HepG2 (cell line): ENCODE data around the gene ZBTB2. TPM values are rescaled to one million over a fixed set of nuclear protein-coding genes. Genes with fewer than 3 reads are reported as not detected.

Experiments
- AGO1 ChIP-seq: fragments of 200-400 bp; formaldehyde crosslinking; IDR thresholded peaks from 2 replicates; pipeline ENCODE4 v1.6.1; 2017; ENCODE audit warnings: mild to moderate bottlenecking, low read depth, low read length, moderate library complexity; ENCODE audit not compliant: poor library complexity, severe bottlenecking
- DNMT3B ChIP-seq: conservative IDR thresholded peaks from 2 replicates; pipeline ENCODE4 v1.6.1; 2016; ENCODE audit warnings: missing biosample characterization, control low read depth
- GMEB1 ChIP-seq: sonication (generic); formaldehyde crosslinking; IDR thresholded peaks from 2 replicates; pipeline ENCODE4 v1.5.1; 2020; ENCODE audit warnings: missing genetic modification reagents, mild to moderate bottlenecking, borderline replicate concordance
- HOXA9 ChIP-seq: sonication (generic); formaldehyde crosslinking; IDR thresholded peaks from 2 replicates; pipeline ENCODE4 v1.8.1; 2022; ENCODE audit warnings: missing genetic modification reagents, mild to moderate bottlenecking, moderate library complexity, borderline replicate concordance
- KDM4B ChIP-seq: sonication (generic); formaldehyde crosslinking; IDR thresholded peaks from 2 replicates; pipeline ENCODE4 v1.4.0; 2020; ENCODE audit warnings: missing genetic modification reagents
- KMT2B ChIP-seq: IDR thresholded peaks from 2 replicates; pipeline ENCODE4 v1.6.1; 2016; ENCODE audit warnings: missing genetic modification reagents, missing compliant biosample characterization
- NCOR1 ChIP-seq: fragments of 200-600 bp; sonication (generic); IDR thresholded peaks from 2 replicates; pipeline ENCODE4 v1.7.0; 2017; ENCODE audit warnings: antibody characterized with exemption, low read length, borderline replicate concordance
- NR2F2 ChIP-seq: IDR thresholded peaks from 2 replicates; pipeline ENCODE4 v1.6.1; 2012; ENCODE audit warnings: low read depth, inconsistent platforms, borderline replicate concordance
- REPIN1 ChIP-seq: sonication (generic); formaldehyde crosslinking; IDR thresholded peaks from 2 replicates; pipeline ENCODE4 v1.8.0; 2022; ENCODE audit warnings: missing genetic modification reagents, low read depth, mild to moderate bottlenecking, borderline replicate concordance
- RFXANK ChIP-seq: IDR thresholded peaks from 2 replicates; pipeline ENCODE4 v1.6.1; 2016
- SAP130 ChIP-seq: IDR thresholded peaks from 2 replicates; pipeline ENCODE4 v1.6.1; 2016; ENCODE audit warnings: low read depth
- SYNCRIP ChIP-seq: fragments of 200-400 bp; formaldehyde crosslinking; IDR thresholded peaks from 2 replicates; pipeline ENCODE4 v1.6.1; 2018; ENCODE audit warnings: mild to moderate bottlenecking, low read depth, low read length; ENCODE audit not compliant: insufficient read depth
- ZBTB3 ChIP-seq: sonication (generic); formaldehyde crosslinking; IDR thresholded peaks from 2 replicates; pipeline ENCODE4 v1.4.0; 2020; ENCODE audit warnings: low read depth, mild to moderate bottlenecking, moderate library complexity, missing genetic modification reagents, borderline replicate concordance
- ZEB1 ChIP-seq: IDR thresholded peaks from 2 replicates; pipeline ENCODE4 v1.6.1; 2012; ENCODE audit warnings: mild to moderate bottlenecking, low read depth, inconsistent platforms; ENCODE audit not compliant: insufficient replicate concordance
- ZNF143 ChIP-seq: sonication (generic); formaldehyde crosslinking; IDR thresholded peaks from 2 replicates; pipeline ENCODE4 v1.4.0; 2020; ENCODE audit warnings: missing genetic modification reagents
- ZNF20 ChIP-seq: sonication (generic); formaldehyde crosslinking; IDR thresholded peaks from 2 replicates; pipeline ENCODE4 v1.4.0; 2020; ENCODE audit warnings: mild to moderate bottlenecking, moderate library complexity, missing genetic modification reagents
- ZNF609 ChIP-seq: sonication (generic); formaldehyde crosslinking; IDR thresholded peaks from 2 replicates; pipeline ENCODE4 v1.4.0; 2020; ENCODE audit warnings: mild to moderate bottlenecking, missing genetic modification reagents, borderline replicate concordance
- ZNF619 ChIP-seq: sonication (generic); formaldehyde crosslinking; IDR thresholded peaks from 2 replicates; pipeline ENCODE4 v1.4.0; 2020; ENCODE audit warnings: mild to moderate bottlenecking, missing genetic modification reagents
- ZNF703 ChIP-seq: sonication (generic); formaldehyde crosslinking; IDR thresholded peaks from 2 replicates; pipeline ENCODE4 v1.5.1; 2020; ENCODE audit warnings: missing genetic modification reagents, mild to moderate bottlenecking, moderate library complexity, borderline replicate concordance
- ZNF766 ChIP-seq: sonication (generic); formaldehyde crosslinking; IDR thresholded peaks from 2 replicates; pipeline ENCODE4 v1.5.0; 2020; ENCODE audit warnings: missing genetic modification reagents, borderline replicate concordance
- polyA plus RNA-seq, 8 experiments: library from polyadenylated mRNA; depleted of rRNA in 3 of 8; stranded (reverse) in 7 of 8; unstranded in 1 of 8; fragments of >200 nt; fragmentation: Illumina TruSeq in 4 of 8; extraction: Trizol in 4 of 8; gene quantifications; 2 replicates each; pipeline versions ENCODE4 v1.2.1 to v1.2.3, GENCODE V29; 2011 to 2016; ENCODE audit warnings: low read depth in 4 of 8, missing spikeins in 1 of 8, mixed read lengths in 1 of 8; ENCODE audit not compliant: insufficient read depth in 1 of 8
- total RNA-seq, 5 experiments: library from RNA; depleted of rRNA; stranded (reverse); fragments of >200 nt; fragmentation: Illumina TruSeq; extraction: Trizol; gene quantifications; 2 replicates each; pipeline ENCODE4 v1.2.3, GENCODE V29; 2016; ENCODE audit warnings: low read depth in 1 of 5
- TF ChIP-seq, protein P1 (sequence below): sonication (generic); formaldehyde crosslinking; conservative IDR thresholded peaks from 2 replicates; pipeline ENCODE4 v1.4.0; 2020; ENCODE audit warnings: missing genetic modification reagents

The ZBTB2 gene
- total and polyA plus RNA-seq, 2 of the 13 experiments (the other 11 are each of a cell fraction or from before 2014, with no cell fraction given) = 15.4 to 22.8 TPM

DNA sequence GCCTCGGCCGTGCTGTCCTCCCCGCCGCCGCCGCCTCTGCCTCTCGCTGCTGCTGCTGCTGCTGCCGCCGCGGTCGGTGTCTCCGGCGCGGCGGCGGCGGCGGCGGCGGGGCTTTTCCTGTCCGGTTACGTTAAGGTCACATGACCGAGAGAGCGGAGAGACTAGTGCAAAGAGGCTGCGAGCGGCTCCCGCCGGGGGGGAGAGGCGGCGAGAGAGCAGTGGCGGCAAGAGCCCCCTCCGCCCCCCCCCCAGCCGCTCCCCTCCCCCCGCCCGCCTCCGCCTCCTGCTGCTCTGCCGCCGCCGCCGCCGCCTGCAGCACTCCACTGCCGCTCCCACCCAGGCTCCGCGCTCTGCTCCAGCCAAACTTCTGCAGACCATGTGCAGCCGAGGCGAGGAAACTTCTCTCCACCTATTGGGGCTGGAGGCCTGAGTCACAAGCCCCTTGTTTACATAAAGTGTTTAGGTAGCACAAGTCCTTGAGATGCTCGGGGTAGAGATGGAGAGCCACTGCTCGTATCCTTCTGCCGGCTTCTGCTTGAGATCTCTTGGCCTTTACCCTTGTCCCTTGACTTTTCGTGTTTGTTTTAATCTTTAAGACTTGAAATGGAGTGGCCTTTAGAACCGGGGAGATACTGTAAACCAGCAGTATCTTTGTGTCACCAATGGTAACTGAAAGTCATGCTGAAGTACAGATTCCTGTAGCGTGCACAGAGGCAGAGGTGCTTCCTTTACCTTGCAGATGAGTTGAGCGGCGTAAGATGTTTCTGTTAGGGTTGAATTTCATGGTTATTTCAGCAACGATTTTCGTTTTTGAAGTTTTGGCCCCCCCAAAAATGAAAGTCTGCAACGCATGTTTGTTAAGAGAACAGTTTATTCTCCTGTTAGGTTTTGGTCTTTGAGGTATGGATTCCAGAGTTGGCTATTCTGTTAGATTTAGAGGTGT lies at the start of gene ZBTB2 (continued):
- TF ChIP-seq ZBTB3 (CRISPR knock-in tag) = 0 out of 2 replicates have a peak, but pooled peaks have one; percentile 3
- peak; percentile 62 for TF ChIP-seq SAP130 (CRISPR knock-in tag)
- 0 out of 2 replicates have a peak, but pooled peaks have one; percentile 38 for TF ChIP-seq KMT2B (CRISPR knock-in tag)
- TF ChIP-seq ZNF20 (CRISPR knock-in tag) = no peak
- TF ChIP-seq HOXA9 = no peak; the same call in 1 of the 2 replicates
- TF ChIP-seq ZNF609 = no peak; the same call in 1 of the 2 replicates
- peak; percentile 63; the same call in 1 of the 2 replicates for TF ChIP-seq REPIN1 (CRISPR knock-in tag)
- no peak for TF ChIP-seq ZNF143 (CRISPR knock-in tag)
- TF ChIP-seq SYNCRIP = no peak
- TF ChIP-seq, protein P1, sequence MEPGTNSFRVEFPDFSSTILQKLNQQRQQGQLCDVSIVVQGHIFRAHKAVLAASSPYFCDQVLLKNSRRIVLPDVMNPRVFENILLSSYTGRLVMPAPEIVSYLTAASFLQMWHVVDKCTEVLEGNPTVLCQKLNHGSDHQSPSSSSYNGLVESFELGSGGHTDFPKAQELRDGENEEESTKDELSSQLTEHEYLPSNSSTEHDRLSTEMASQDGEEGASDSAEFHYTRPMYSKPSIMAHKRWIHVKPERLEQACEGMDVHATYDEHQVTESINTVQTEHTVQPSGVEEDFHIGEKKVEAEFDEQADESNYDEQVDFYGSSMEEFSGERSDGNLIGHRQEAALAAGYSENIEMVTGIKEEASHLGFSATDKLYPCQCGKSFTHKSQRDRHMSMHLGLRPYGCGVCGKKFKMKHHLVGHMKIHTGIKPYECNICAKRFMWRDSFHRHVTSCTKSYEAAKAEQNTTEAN (CRISPR knock-in tag) = no peak
- TF ChIP-seq ZEB1 = no peak
- 0 out of 2 replicates have a peak, but pooled peaks have one; percentile 43 for TF ChIP-seq DNMT3B
- no peak for TF ChIP-seq ZNF619
- TF ChIP-seq RFXANK (CRISPR knock-in tag) = no peak
- TF ChIP-seq NCOR1 = no peak
- no peak for TF ChIP-seq ZNF703 (CRISPR knock-in tag)
- TF ChIP-seq ZNF766 (CRISPR knock-in tag) = 0 out of 2 replicates have a peak, but pooled peaks have one; percentile 15
- 0 out of 2 replicates have a peak, but pooled peaks have one; percentile 38 for TF ChIP-seq GMEB1 (CRISPR knock-in tag)
- no peak for TF ChIP-seq NR2F2
- no peak for TF ChIP-seq KDM4B
- TF ChIP-seq AGO1 = no peak
